NCI-H345 (cell line): ENCODE measurements around the gene MLLT6.
A peak's percentile ranks its signal among the peaks of the same experiment; 100 is the strongest.

Experiments
- DNase-seq: peaks from one replicate; lab custom pipeline; 2025; lab: John Stamatoyannopoulos, UW

Gene MLLT6

DNA sequence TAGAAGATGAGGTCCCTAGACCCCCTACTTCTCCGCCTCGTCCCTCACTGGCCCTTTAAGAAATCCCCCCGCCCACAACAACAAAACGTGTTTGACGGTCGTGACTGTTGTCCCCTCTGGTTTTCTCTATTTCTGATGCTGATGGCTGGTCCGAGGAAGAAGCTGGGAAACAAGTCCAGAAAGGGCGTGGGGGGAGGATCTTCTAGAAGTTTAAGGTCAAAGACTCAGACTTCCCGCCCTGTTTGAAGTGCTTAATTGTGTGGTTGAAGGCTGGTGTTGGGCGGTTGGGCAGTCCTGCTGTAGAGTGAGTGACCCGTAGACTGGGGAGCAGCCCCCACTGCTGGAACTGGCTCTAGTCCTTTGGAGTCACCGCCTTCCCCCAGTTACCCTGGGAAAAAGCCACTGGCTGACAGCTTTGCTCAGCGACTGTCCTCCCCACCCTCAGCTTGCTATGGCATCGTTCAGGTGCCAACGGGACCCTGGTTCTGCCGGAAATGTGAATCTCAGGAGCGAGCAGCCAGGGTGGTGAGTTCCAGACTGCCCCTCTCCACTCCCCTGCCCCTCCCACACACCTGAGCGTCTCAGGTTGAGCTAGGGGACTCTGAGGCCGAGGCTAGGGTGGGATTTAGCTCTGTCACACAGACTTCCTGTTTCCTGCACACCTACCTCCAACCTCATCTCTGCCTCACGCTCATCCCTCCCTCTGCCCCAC, 1.6 kb downstream of the MLLT6 start:
- no peak for DNase-seq

DNA sequence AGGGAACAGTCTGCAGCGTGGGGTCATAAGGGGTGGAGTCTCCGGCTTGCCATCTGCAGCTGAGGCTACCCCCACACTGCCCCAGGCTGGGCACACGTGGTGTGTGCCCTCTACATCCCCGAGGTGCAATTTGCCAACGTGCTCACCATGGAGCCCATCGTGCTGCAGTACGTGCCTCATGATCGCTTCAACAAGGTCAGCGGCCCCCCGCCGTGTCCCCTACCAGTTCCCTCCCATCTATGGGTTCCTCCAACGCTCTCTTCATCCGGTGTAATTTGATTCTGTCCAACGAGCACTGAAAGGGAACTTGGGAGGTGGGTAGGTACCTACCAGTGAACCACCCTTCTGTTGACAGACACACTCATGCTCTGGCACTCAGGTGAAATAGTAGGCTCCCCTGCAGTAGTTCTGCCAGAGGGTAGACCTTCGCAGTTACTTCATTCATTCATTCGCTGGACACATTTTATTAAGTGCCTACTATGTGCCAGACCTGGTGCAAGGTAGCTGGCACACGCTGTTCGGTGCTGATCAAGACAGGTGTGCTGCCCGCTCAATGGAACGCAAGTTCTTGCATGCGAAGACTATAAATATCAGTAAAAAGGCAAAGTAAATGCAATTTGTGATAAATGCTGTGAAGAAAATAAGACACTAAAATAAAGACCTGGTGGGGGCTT, 2.7 kb downstream of the MLLT6 start:
- no peak for DNase-seq

DNA sequence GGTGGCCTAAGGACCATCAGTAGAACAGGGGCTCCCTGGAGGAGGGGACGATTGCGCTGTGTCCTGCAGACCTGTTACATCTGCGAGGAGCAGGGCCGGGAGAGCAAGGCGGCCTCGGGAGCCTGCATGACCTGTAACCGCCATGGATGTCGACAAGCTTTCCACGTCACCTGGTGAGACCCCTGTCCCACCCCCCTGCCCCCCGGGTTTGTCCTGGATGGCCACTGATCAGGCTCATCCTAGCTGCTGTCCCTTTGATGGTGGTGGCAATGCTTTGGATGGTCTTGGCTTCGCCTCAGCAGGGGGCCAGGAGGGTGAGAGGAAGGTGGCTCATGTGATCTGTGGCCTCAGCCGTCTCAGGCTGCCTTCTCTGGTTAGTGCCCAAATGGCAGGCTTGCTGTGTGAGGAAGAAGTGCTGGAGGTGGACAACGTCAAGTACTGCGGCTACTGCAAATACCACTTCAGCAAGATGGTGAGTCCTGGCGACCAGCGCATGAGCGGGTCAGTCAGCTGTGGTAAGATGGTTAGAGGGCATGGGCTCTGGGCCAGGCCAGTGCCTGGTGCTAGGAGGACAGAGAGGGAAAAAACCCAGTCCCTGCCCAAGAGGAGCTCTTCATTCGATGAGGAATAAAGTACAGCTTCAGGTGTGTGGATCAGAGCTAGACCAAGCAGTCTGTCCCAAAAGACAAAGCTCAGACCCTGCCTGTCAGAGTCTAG, 4.2 kb downstream of the MLLT6 start:
- no peak for DNase-seq

DNA sequence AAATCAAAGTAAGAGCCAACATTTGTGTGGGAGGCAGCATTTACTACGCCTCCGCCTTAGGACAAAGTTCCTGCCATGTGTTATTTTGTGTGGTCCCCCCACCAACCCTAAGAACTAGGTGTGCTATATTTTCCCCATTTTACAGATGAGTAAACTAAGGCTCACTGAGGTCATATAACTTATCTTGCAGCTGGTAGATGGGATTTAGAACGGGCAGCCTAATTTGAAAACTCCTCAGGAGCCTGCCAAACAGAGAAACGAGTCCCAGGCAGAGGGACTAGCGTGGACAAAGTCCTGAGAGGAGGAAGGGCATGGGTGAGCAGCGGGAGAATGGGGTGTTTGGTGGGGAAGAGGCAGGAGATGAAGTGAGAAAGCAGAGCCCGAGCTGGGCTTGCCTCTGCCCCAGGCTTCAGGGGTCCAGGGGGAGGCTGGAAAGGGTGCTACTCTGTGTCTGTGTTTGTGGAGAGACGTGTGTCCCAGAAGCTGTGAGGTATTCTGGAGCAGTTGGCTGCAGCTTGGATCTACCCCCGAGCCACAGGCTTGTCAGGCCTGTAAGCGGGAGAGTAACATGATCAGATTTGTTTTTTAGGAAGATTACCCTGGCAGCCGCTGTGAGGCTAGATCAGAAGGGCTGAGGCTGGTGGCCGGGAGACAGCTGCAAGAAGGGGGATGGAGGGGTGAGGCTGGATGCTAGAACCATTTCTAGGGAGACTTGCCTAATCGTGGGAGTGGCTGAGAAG, 5.0 kb downstream of the MLLT6 start:
- DNase-seq: no peak

DNA sequence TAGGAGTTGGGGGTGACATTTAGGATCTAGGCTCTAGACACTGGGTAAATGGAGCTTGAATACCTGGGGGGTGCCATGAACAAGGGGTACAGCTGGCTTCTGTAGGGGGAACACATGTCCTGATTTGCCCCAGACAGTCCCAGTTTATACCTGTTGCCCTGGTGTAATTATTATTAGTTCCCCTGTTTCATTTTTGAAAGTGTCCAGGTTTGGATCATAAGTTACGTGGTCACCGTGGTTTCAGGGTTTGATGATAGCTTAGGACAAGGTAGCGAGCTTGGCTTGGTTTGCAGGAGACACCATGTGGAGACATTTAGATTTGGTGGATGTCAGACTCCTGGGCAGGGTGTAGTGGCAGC, 5.5 kb downstream of the MLLT6 start:
- DNase-seq: no peak

DNA sequence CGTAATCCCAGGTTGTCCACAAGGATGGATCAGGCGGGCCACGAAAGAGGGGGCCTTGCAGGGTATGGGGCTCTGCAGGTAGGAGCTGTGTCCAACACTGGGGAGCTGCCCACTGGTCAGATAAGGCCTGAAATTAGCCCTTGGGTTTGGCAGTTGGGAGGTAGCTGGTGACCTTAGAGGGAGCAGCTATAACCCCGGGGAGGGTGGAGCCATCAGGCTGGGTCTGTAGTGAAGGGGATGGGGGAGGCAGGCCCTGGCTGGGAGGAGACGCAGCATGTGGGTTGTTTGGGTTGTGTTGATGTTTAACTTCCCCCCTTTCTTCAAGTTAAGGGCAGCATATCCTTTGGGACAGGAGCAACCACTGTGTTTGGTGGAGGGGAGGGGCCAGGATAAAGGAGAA, 5.9 kb downstream of the MLLT6 start:
- DNase-seq: no peak

DNA sequence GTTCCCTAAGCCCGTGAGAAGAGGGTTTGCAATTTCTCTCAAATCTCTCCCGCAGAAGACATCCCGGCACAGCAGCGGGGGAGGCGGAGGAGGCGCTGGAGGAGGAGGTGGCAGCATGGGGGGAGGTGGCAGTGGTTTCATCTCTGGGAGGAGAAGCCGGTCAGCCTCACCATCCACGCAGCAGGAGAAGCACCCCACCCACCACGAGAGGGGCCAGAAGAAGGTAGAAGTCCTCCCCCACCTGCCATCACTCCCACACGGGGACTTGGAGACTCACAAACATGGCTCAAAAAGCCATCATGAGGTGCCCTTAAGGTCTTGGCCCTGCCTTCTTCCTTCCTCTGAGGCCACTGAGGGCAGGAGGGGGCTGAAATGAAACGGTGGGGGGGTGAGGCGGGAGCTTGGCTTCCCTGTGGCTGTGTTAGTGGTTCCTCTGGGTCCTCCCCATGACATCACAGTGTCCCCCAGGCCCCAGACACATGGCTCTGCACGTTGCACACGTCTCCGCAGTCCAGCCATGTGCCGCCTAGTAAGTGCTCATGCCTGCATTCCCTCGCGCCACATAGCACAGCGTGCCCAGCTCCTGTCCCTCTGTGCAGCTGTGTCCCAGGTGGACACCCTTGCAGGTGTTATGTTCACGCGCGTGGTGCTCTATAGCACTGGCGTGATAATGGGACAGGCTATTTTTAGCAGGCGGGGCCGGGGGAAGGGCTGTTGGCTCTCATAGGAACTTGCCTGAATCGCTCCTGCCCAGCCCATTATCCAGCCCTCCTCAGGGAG, 6.9 kb downstream of the MLLT6 start:
- DNase-seq: no peak

DNA sequence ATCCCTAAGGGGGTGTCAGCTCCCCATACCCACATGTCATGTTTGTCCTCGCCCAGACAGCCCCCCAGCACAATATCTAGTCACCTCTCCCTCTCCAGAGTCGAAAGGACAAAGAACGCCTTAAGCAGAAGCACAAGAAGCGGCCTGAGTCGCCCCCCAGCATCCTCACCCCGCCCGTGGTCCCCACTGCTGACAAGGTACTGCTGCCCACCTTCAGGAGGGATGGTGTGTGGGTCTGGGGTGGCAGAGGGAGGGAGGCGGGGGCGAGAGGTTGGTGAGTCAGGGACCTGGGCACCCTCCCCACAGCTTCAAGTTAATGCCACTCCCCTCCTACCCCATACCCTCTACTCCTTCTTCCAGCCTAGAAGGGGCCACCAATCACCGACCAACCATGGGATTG, 7.5 kb downstream of the MLLT6 start:
- no peak for DNase-seq

DNA sequence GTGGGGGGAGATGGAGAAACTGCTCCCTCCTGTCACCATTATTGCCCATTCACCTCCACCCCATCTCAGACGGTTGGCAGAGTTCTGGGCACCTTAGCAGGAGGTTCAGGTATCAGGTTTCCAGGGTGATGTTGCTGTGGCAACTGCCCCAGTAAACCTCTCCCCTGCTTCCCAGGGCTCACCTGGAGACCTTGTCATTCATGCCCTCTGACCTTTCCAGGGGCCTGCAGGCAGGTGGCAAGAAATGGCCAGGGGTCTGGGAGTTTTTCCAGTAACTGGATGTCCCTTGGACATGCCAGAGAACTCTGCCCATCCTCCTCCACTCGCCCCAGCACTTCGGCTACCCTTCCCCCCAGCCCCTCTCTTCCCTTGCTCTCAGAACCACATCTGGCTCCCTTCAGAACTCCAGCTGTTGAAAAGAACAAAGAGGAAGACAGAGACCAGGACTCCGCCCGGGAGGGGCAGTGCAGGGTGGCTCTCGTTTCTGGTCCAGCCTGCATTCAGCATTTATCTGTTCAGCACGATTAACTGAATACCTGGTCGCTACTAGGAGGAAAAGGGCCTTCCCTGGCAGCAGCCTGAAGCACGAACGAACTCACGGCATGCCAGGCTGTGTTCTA, 8.5 kb downstream of the MLLT6 start:
- DNase-seq: no peak

DNA sequence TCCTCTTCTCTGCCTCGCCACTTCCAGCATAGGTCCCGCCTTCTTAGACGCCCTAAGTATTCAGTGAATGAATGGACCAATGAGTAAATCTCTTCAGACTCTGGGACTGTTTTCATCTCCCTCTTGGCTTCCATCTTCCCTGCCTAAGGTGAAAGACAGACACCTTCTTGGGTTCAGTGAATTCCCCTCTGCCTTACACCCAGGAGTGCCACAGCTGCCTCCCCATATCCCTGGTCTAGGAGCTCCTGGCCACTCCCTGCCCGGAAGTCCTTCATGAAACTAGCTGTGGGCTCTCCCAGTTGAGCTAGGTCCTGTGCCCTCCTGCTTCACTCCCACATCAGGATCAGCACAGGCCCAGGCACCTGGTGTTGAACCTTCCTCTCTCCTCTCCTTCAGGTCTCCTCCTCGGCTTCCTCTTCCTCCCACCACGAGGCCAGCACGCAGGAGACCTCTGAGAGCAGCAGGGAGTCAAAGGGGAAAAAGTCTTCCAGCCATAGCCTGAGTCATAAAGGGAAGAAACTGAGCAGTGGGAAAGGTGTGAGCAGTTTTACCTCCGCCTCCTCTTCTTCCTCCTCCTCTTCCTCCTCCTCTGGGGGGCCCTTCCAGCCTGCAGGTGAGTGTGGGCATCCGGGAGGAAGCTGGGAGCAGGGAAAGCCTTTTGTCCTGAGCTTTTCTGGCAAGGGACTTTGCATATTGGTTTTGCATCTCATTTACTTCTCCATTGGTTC, 10.3 kb downstream of the MLLT6 start:
- DNase-seq: no peak

DNA sequence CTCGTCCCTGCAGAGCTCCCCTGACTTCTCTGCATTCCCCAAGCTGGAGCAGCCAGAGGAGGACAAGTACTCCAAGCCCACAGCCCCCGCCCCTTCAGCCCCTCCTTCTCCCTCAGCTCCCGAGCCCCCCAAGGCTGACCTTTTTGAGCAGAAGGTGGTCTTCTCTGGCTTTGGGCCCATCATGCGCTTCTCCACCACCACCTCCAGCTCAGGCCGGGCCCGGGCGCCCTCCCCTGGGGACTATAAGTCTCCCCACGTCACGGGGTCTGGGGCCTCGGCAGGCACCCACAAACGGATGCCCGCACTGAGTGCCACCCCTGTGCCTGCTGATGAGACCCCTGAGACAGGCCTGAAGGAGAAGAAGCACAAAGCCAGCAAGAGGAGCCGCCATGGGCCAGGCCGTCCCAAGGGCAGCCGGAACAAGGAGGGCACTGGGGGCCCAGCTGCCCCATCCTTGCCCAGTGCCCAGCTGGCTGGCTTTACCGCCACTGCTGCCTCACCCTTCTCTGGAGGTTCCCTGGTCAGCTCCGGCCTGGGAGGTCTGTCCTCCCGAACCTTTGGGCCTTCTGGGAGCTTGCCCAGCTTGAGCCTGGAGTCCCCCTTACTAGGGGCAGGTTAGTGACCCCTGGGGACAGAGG, 11.4 kb downstream of the MLLT6 start:
- DNase-seq: no peak

DNA sequence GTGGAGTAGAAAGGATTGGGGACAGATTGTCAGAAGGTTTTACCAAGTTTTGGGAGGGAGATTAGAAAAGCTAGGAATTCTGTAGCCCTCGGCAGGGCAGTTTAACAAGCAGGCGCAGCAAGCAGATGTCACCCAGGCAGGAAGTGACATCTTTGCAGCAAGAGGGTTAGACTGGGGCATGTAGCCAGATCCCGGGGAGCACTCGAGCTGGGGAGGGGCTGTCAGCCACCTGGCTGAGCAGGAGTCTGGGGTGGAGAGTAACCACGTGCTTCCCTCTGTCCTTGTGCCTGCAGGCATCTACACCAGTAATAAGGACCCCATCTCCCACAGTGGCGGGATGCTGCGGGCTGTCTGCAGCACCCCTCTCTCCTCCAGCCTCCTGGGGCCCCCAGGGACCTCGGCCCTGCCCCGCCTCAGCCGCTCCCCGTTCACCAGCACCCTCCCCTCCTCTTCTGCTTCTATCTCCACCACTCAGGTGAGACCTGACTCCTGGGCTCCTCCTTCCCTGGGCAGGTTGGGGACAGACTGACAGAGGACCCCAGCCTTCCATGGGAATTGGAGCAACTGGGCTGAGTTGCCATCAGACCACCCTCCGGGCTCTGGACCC, 12.2 kb downstream of the MLLT6 start:
- DNase-seq: no peak

DNA sequence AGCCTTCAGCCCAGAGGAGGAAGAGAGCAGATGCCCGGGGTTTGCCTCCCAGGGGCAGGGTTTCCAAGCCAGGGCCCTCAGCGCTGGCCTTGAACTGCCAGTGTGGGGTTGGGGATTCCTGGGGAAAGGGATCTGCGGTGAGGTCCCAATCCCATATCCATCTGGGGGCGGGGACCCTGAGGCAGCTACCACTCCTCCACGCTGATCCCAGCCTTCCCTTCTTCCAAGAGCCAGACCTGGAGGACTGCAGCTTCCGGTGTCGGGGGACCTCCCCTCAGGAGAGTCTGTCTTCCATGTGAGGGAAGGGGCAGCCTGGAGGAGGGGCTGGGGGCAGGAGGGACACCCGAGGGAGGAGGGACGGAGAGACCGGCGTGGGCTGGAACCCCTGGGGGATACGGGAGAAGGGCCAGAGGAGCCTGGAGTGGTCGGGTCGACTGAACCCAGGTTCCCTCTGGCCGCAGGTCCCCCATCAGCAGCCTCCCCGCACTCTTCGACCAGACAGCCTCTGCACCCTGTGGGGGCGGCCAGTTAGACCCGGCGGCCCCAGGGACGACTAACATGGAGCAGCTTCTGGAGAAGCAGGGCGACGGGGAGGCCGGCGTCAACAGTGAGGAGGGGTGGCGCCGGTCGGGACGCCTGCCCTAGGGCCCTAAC, 14.3 kb downstream of the MLLT6 start:
- no peak for DNase-seq

DNA sequence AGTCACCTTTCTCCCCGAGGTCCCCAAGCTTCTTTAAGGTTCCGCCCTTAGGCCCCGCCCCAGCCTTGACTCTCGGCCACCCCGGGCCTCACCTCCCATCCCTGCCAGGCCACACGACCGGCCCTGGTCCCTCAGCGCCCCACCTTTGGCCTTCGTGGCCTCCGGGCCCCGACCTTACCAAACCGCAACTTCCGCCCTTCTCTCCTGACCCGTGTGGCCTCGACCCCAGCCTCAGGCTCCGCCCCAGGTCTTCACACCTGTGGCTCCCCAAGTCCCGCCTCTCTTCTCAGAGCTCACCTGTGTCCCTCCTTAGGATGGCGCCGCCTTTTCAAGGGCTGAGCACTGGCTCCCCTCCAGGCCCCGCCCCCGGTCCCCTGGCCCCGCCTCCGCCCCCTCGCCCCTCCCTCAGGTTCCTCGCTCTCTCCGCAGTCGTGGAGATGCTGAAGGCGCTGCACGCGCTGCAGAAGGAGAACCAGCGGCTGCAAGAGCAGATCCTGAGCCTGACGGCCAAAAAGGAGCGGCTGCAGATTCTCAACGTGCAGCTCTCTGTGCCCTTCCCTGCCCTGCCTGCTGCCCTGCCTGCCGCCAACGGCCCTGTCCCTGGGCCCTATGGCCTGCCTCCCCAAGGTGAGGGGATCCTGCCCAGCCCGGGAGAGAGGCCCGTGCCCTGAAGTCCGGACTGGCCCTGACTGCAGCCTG, 15.0 kb downstream of the MLLT6 start:
- DNase-seq: no peak

DNA sequence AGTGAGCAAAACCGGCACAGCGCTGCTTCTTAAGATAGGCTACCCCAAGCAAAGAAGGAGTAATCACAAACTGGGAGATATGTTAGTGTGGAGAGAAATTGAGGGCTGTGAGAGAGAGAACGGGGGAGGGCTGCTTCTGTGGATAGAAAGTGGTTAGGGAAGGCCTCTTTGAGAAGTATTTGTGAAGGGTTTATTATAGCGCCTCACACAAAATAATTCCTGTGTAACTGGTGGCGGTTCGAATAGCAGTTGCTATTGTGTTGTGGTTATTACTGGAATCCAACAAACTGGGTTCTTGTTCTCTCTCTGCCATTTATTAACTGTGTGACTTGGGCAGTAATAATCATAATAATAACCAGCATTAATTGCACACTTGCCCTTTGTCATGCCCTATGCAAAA, 15.9 kb downstream of the MLLT6 start:
- no peak for DNase-seq

DNA sequence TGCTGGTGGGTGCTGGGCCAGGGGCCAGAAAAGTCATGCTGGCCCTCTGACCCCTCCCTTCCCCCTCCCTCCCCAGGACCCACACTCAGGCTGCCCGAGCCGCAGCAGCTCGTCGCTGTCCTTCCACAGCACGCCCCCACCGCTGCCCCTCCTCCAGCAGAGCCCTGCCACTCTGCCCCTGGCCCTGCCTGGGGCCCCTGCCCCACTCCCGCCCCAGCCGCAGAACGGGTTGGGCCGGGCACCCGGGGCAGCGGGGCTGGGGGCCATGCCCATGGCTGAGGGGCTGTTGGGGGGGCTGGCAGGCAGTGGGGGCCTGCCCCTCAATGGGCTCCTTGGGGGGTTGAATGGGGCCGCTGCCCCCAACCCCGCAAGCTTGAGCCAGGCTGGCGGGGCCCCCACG, 16.7 kb downstream of the MLLT6 start:
- no peak for DNase-seq

DNA sequence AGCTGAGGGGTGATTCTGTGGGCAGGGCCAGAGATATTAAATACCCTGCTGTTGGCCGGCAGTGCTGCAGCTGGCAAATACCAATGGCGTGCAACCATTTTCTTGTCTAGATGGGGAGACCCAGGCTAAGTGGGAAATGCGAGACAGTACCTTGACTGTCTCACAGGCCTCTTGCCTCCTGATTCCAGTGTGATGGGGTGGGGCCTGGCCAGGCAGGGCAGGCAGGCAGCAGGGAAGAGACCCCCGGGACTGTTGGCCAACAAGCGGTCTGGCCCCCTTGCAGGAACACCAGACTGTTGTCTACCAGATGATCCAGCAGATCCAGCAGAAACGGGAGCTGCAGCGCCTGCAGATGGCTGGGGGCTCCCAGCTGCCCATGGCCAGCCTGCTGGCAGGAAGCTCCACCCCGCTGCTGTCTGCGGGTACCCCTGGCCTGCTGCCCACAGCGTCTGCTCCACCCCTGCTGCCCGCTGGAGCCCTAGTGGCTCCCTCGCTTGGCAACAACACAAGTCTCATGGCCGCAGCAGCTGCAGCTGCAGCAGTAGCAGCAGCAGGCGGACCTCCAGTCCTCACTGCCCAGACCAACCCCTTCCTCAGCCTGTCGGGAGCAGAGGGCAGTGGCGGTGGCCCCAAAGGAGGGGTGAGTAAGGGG, 19.4 kb downstream of the MLLT6 start:
- peak; percentile 75 for DNase-seq

DNA sequence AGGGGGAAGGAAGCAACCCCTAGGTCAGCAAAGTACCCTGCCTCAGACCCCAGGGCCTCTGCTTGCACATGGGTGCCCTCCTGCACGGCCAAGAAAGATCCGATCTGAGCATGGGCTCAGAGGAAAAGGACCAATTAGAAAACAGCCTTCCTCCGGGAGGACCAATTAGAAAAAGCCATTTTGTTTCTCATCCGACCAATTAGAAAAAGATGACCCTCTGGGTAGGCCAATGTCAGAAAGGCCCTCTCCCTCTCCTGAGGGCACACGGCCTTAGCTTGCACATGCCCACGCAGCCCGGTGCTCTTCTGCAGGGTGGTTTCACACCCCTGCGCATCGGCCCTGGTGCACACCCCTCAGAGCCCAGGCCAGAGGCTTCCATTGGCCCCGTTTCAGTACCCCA, 20.0 kb downstream of the MLLT6 start:
- no peak for DNase-seq
